Right renal pelvis (tissue), 4 donors: ENCODE results near the gene DAP3. TPM values are rescaled to one million over a fixed set of nuclear protein-coding genes. Genes with fewer than 3 reads are reported as not detected.
"Not testable (repeated sequence)": the region's sequence is repeated elsewhere in the genome, so short reads cannot be mapped to it uniquely, and the experiment has no call there.

ENCODE experiments used
- DNase-seq, 4 donors: peaks; one replicate each; pipeline ENCODE4 v3.0.0-alpha.2; 2013; ENCODE audit warnings: low read depth in 4 of 4, low spot score in 3 of 4, missing footprints in 1 of 4
- polyA plus RNA-seq, 4 donors: library from polyadenylated mRNA; unstranded; fragments of 120-200 nt; gene quantifications; one replicate each; pipeline ENCODE4 v1.2.1, GENCODE V29; 2013; ENCODE audit not compliant: insufficient read length in 4 of 4

DAP3 gene
- polyA plus RNA-seq, 4 donors, result 103 to 120 (median 113) TPM

GRCh38 chr1:155680531-155680930, 8.4 kb upstream of the DAP3 start:
- DNase-seq, result no peak

GRCh38 chr1:155681776-155682175, 7.1 kb upstream of the DAP3 start:
- no peak for DNase-seq

GRCh38 chr1:155687705-155688323, 1.1 kb upstream of the DAP3 start:
- DNase-seq, result peak in 1 of 4 donors; percentile 17

- peak; percentile 85 to 93 (median 88) for DNase-seq
These were observed 389 bp upstream of the DAP3 start, which contains the start of gene YY1AP1 for GRCh38 chr1:155688324-155689080. YY1AP1 (minus strand) TSS chr1:155688774; CDS start chr1:155680436, 8,338 bp downstream.

GRCh38 chr1:155691992-155692528, 3.2 kb downstream of the DAP3 start:
- DNase-seq, result no peak

- no peak for DNase-seq
These were observed 5.3 kb downstream of the DAP3 start for GRCh38 chr1:155694167-155694566.

- DNase-seq, result no peak
These were observed 6.2 kb downstream of the DAP3 start for GRCh38 chr1:155695072-155695471.

GRCh38 chr1:155695608-155696007, 6.7 kb downstream of the DAP3 start:
- no peak for DNase-seq

- DNase-seq, result no peak
These were observed 7.6 kb downstream of the DAP3 start for GRCh38 chr1:155696524-155696923.

GRCh38 chr1:155697046-155697445, 8.2 kb downstream of the DAP3 start:
- DNase-seq, result no peak

GRCh38 chr1:155697616-155698015, 8.7 kb downstream of the DAP3 start:
- DNase-seq, result not testable (repeated sequence)

- no peak for DNase-seq
These were observed 9.6 kb downstream of the DAP3 start for GRCh38 chr1:155698382-155699038.

GRCh38 chr1:155699062-155699461, 10.2 kb downstream of the DAP3 start:
- not testable (repeated sequence) for DNase-seq

- DNase-seq, result not testable (repeated sequence)
These were observed 12.8 kb downstream of the DAP3 start for GRCh38 chr1:155701675-155702074.

- DNase-seq, result no peak
These were observed 14.3 kb downstream of the DAP3 start for GRCh38 chr1:155703216-155703615.

- DNase-seq, result not testable (repeated sequence)
These were observed 15.5 kb downstream of the DAP3 start for GRCh38 chr1:155704414-155704813.

GRCh38 chr1:155706139-155706538, 17.2 kb downstream of the DAP3 start:
- no peak for DNase-seq

- DNase-seq, result no peak
These were observed 20.5 kb downstream of the DAP3 start for GRCh38 chr1:155709391-155709790.

- not testable (repeated sequence) for DNase-seq
These were observed 22.6 kb downstream of the DAP3 start for GRCh38 chr1:155711457-155711856.

- DNase-seq, result not testable (repeated sequence)
These were observed 23.7 kb downstream of the DAP3 start for GRCh38 chr1:155712636-155713035.

- no peak for DNase-seq
These were observed 24.2 kb downstream of the DAP3 start for GRCh38 chr1:155713075-155713474.
